Activated CD4-positive, alpha-beta memory T cell treated with anti-CD3 and anti-CD28 coated beads, Interleukin-2, amount 10 ng/mL, durations not matched to agents 7 days and 5 days (primary cell): Measurements from ENCODE around the gene GGT7. TPM values are rescaled to one million over a fixed set of nuclear protein-coding genes. Genes with fewer than 3 reads are reported as not detected.
A peak's percentile ranks its signal among the peaks of the same experiment; 100 is the strongest.
"Not testable (repeated sequence)": the region's sequence is repeated elsewhere in the genome, so short reads cannot be mapped to it uniquely, and the experiment has no call there.

Experiments used
- CTCF ChIA-PET: fragments of 350-600 bp; sonication (Branson Sonifier 250); formaldehyde crosslinking; loops from one replicate; lab custom pipeline; 2021; ENCODE audit warnings: antibody characterized with exemption, inconsistent platforms; lab: Charles Lee
- POLR2A ChIA-PET: fragments of 350-600 bp; sonication (Branson Sonifier 250); formaldehyde crosslinking; loops from one replicate; lab custom pipeline; 2021; ENCODE audit warnings: antibody characterized with exemption; lab: Charles Lee
- DNase-seq: peaks from one replicate; pipeline ENCODE4 v3.0.0-alpha.2; 2020
- H3K27ac Mint-ChIP-seq: one replicate; pipeline ENCODE4 v1.8.0; 2021; ENCODE audit warnings: mild to moderate bottlenecking, mixed read lengths
- H3K27me3 Mint-ChIP-seq: one replicate; pipeline ENCODE4 v1.8.0; 2021; ENCODE audit warnings: mixed read lengths
- H3K36me3 Mint-ChIP-seq: one replicate; pipeline ENCODE4 v1.8.0; 2021; ENCODE audit warnings: low read depth, mixed read lengths
- H3K4me1 Mint-ChIP-seq: one replicate; pipeline ENCODE4 v1.8.0; 2021; ENCODE audit warnings: mixed read lengths
- H3K4me3 Mint-ChIP-seq: one replicate; pipeline ENCODE4 v1.8.0; 2021; ENCODE audit warnings: mild to moderate bottlenecking, mixed read lengths
- H3K9me3 Mint-ChIP-seq: one replicate; pipeline ENCODE4 v1.8.0; 2021; ENCODE audit warnings: mixed read lengths
- total RNA-seq, 2 experiments: library from RNA; stranded (reverse); gene quantifications; one replicate each; pipeline ENCODE4 v1.2.3, GENCODE V29; 2021

The GGT7 gene
- total RNA-seq, 2 experiments from 2014 or later, result 5.7 to 5.9 TPM

GRCh38 chr20:34825530-34826362, 46.9 kb downstream of the GGT7 start, which contains the start of gene NCOA6:
NCOA6 (minus strand) TSS chr20:34825651; CDS start chr20:34782355, 43,296 bp downstream.
- Mint-ChIP-seq H3K36me3 (peaks cover 17% of the 10 kb centered on the region), H3K9me3 (no peaks in the 10 kb centered on the region), H3K4me3 (peak within 1 kb of the TSS; percentile 96), H3K4me1 (peaks cover 38% of the 10 kb centered on the region), H3K27me3 (peaks cover 15% of the 10 kb centered on the region), H3K27ac (peak within 1 kb of the TSS; percentile 90)
- POLR2A ChIA-PET, result interaction anchor here (0.5 to 1.5 kb wide), 5 partner anchors 56 to 714 kb away, joined by 3 to 7 read pairs (median 3); partner anchors contain the start of genes DYNLRB1, EDEM2, EIF2S2 and MMP24OS
- CTCF ChIA-PET, result interaction anchor here (0.6 to 1.5 kb wide), 3 partner anchors 15 to 625 kb away, joined by 3 to 5 read pairs (median 3); no protein-coding TSS in a partner anchor
- DNase-seq, result peak; percentile 86

- Mint-ChIP-seq H3K36me3 (peaks cover 17% of the 10 kb centered on the region), H3K27me3 (peaks cover 11% of the 10 kb centered on the region), H3K4me3 (peak overlapping the region; percentile 96), H3K9me3 (no peaks in the 10 kb centered on the region), H3K27ac (peak overlapping the region; percentile 90), H3K4me1 (peaks cover 38% of the 10 kb centered on the region)
- peak; percentile 75 for DNase-seq
- POLR2A ChIA-PET, result interaction anchor here (0.8 to 1.5 kb wide), 7 partner anchors 255 to 713 kb away, joined by 3 to 7 read pairs (median 3); partner anchors contain the start of genes DYNLRB1, EDEM2, EIF2S2 and MMP24OS
- CTCF ChIA-PET, result interaction anchor here (0.6 to 1.1 kb wide), 3 partner anchors 12 to 906 kb away, joined by 4 to 5 read pairs (median 4); partner anchors contain the start of gene ACSS2
Observed at GRCh38 chr20:34824806-34825529, 47.7 kb downstream of the GGT7 start.

- peaks cover 17% of the 10 kb centered on the region for H3K36me3 Mint-ChIP-seq
- peaks cover 8% of the 10 kb centered on the region for H3K27me3 Mint-ChIP-seq
- peak; percentile 78 for DNase-seq
- POLR2A ChIA-PET, result interaction anchor here (0.8 to 1.5 kb wide), 5 partner anchors 50 to 522 kb away, joined by 3 to 7 read pairs (median 3); partner anchors contain the start of genes EDEM2 and MMP24OS
- peak overlapping the region; percentile 90 for H3K27ac Mint-ChIP-seq
- CTCF ChIA-PET, result interaction anchor here (0.7 to 1.1 kb wide), 4 partner anchors 12 to 267 kb away, joined by 3 to 5 read pairs (median 4); partner anchors contain the start of genes ACSS2 and GGT7
- peaks cover 38% of the 10 kb centered on the region for H3K4me1 Mint-ChIP-seq
- peak overlapping the region; percentile 96 for H3K4me3 Mint-ChIP-seq
- H3K9me3 Mint-ChIP-seq, result no peaks in the 10 kb centered on the region
Observed at GRCh38 chr20:34824452-34824805, 48.2 kb downstream of the GGT7 start.

GRCh38 chr20:34824026-34824425, 48.6 kb downstream of the GGT7 start:
- H3K36me3 Mint-ChIP-seq, result peaks cover 17% of the 10 kb centered on the region
- H3K4me3 Mint-ChIP-seq, result peak overlapping the region; percentile 96
- CTCF ChIA-PET, result interaction anchor here (0.6 to 1.1 kb wide), 5 partner anchors 12 to 272 kb away, joined by 3 to 5 read pairs (median 3); partner anchors contain the start of genes ACSS2 and GGT7
- peak overlapping the region; percentile 90 for H3K27ac Mint-ChIP-seq
- peaks cover 6% of the 10 kb centered on the region for H3K27me3 Mint-ChIP-seq
- POLR2A ChIA-PET, result interaction anchor here (0.8 to 1.0 kb wide), 4 partner anchors 50 to 522 kb away, joined by 3 to 4 read pairs (median 3); partner anchors contain the start of gene EDEM2
- H3K4me1 Mint-ChIP-seq, result peaks cover 38% of the 10 kb centered on the region
- DNase-seq, result no peak
- no peaks in the 10 kb centered on the region for H3K9me3 Mint-ChIP-seq

- no peak for DNase-seq
- Mint-ChIP-seq H3K4me1 (peaks cover 34% of the 10 kb centered on the region), H3K27ac (no peak overlapping the region), H3K27me3 (no peaks in the 10 kb centered on the region), H3K9me3 (no peaks in the 10 kb centered on the region), H3K4me3 (no peak overlapping the region), H3K36me3 (peaks cover 17% of the 10 kb centered on the region)
- POLR2A ChIA-PET, result no interaction called here
- CTCF ChIA-PET, result no interaction called here
Observed at GRCh38 chr20:34820805-34821578, 51.7 kb downstream of the GGT7 start.

- no peak overlapping the region for H3K4me3 Mint-ChIP-seq
- no peaks in the 10 kb centered on the region for H3K9me3 Mint-ChIP-seq
- no peaks in the 10 kb centered on the region for H3K27me3 Mint-ChIP-seq
- POLR2A ChIA-PET, result no interaction called here
- no peak for DNase-seq
- H3K27ac Mint-ChIP-seq, result no peak overlapping the region
- CTCF ChIA-PET, result no interaction called here
- H3K36me3 Mint-ChIP-seq, result peaks cover 8% of the 10 kb centered on the region
- peaks cover 20% of the 10 kb centered on the region for H3K4me1 Mint-ChIP-seq
Observed at GRCh38 chr20:34817801-34818200, 54.9 kb downstream of the GGT7 start.

- no peaks in the 10 kb centered on the region for H3K27me3 Mint-ChIP-seq
Observed at GRCh38 chr20:34817072-34817471, 55.6 kb downstream of the GGT7 start.

GRCh38 chr20:34815636-34816035, 57.0 kb downstream of the GGT7 start:
- no peak overlapping the region for H3K4me3 Mint-ChIP-seq
- CTCF ChIA-PET, result no interaction called here
- peaks cover 4% of the 10 kb centered on the region for H3K4me1 Mint-ChIP-seq
- H3K36me3 Mint-ChIP-seq, result no peaks in the 10 kb centered on the region
- DNase-seq, result no peak
- POLR2A ChIA-PET, result no interaction called here
- no peak overlapping the region for H3K27ac Mint-ChIP-seq
- no peaks in the 10 kb centered on the region for H3K9me3 Mint-ChIP-seq
- no peaks in the 10 kb centered on the region for H3K27me3 Mint-ChIP-seq

More at GRCh38 chr20:34817072-34817471, 55.6 kb downstream of the GGT7 start:
- Mint-ChIP-seq H3K4me1 (peaks cover 14% of the 10 kb centered on the region), H3K36me3 (peaks cover 4% of the 10 kb centered on the region), H3K27ac (no peak overlapping the region), H3K4me3 (no peak overlapping the region), H3K9me3 (no peaks in the 10 kb centered on the region)
- POLR2A ChIA-PET, result no interaction called here
- no peak for DNase-seq
- CTCF ChIA-PET, result no interaction called here

GRCh38 chr20:34808583-34808982, 64.1 kb downstream of the GGT7 start:
- no peak overlapping the region for H3K4me3 Mint-ChIP-seq
- CTCF ChIA-PET, result no interaction called here
- H3K27ac Mint-ChIP-seq, result no peak overlapping the region
- H3K27me3 Mint-ChIP-seq, result no peaks in the 10 kb centered on the region
- no peaks in the 10 kb centered on the region for H3K9me3 Mint-ChIP-seq
- POLR2A ChIA-PET, result no interaction called here
- no peak for DNase-seq
- H3K4me1 Mint-ChIP-seq, result no peaks in the 10 kb centered on the region
- peaks cover 5% of the 10 kb centered on the region for H3K36me3 Mint-ChIP-seq

- H3K36me3 Mint-ChIP-seq, DNase-seq, H3K4me1 Mint-ChIP-seq, H3K27ac Mint-ChIP-seq, H3K27me3 Mint-ChIP-seq, POLR2A ChIA-PET, H3K4me3 Mint-ChIP-seq, H3K9me3 Mint-ChIP-seq: not testable (repeated sequence)
- CTCF ChIA-PET, result interaction anchor here (1.2 kb wide), 1 partner anchor 25 kb away, joined by 4 read pairs; no protein-coding TSS in a partner anchor
Observed at GRCh38 chr20:34807944-34808465, 64.7 kb downstream of the GGT7 start.

GRCh38 chr20:34806255-34806654, 66.4 kb downstream of the GGT7 start:
- Mint-ChIP-seq H3K4me1 (no peaks in the 10 kb centered on the region), H3K27ac (no peak overlapping the region), H3K36me3 (peaks cover 12% of the 10 kb centered on the region), H3K4me3 (no peak overlapping the region), H3K27me3 (no peaks in the 10 kb centered on the region), H3K9me3 (no peaks in the 10 kb centered on the region)
- ChIA-PET POLR2A (no interaction called here), CTCF (no interaction called here)
- no peak for DNase-seq

GRCh38 chr20:34798871-34799270, 73.8 kb downstream of the GGT7 start:
- Mint-ChIP-seq H3K27ac (no peak overlapping the region), H3K4me1 (peaks cover 4% of the 10 kb centered on the region)

More at GRCh38 chr20:34798871-34799270, 73.8 kb downstream of the GGT7 start:
- ChIA-PET CTCF (no interaction called here), POLR2A (no interaction called here)
- peaks cover 7% of the 10 kb centered on the region for H3K36me3 Mint-ChIP-seq
- no peaks in the 10 kb centered on the region for H3K27me3 Mint-ChIP-seq
- no peaks in the 10 kb centered on the region for H3K9me3 Mint-ChIP-seq
- DNase-seq, result no peak
- H3K4me3 Mint-ChIP-seq, result no peak overlapping the region
